Activated naive CD4-positive, alpha-beta T cell treated with anti-CD3 and anti-CD28 coated beads, Interleukin-2, amount 50 U/mL, for 72 hours (primary cell): ENCODE results near the gene CPSF3. TPM values are rescaled to one million over a fixed set of nuclear protein-coding genes. Genes with fewer than 3 reads are reported as not detected.
"Not testable (repeated sequence)": the region's sequence is repeated elsewhere in the genome, so short reads cannot be mapped to it uniquely, and the experiment has no call there.

Experiments used
- ATAC-seq, 2 donors: fragments of 150-1000 bp; cut with Tn5 transposase; 2 replicates each; pipeline ENCODE4 v1.10.0; 2021; ENCODE audit warnings: mild to moderate bottlenecking in 2 of 2, moderate library complexity in 2 of 2
- DNase-seq, 2 donors: peaks; one replicate each; pipeline ENCODE4 v3.0.0; 2021 to 2022; ENCODE audit warnings: low spot score in 2 of 2
- H3K27ac Mint-ChIP-seq, 2 donors: one replicate each; pipeline ENCODE4 v1.8.0; 2022; ENCODE audit warnings: mild to moderate bottlenecking in 2 of 2, mixed read lengths in 2 of 2
- H3K36me3 Mint-ChIP-seq, 2 donors: one replicate each; pipeline ENCODE4 v1.8.0; 2022; ENCODE audit warnings: mixed read lengths in 2 of 2
- H3K9me3 Mint-ChIP-seq, 2 donors: one replicate each; pipeline ENCODE4 v1.8.0; 2022; ENCODE audit warnings: mixed read lengths in 2 of 2
- total RNA-seq, 2 donors: library from RNA; stranded (reverse); gene quantifications; one replicate each; pipeline ENCODE4 v1.2.3, GENCODE V29; 2022

CPSF3 gene
- total RNA-seq, 2 donors from 2014 or later = 55.8 to 63.3 TPM

- peaks cover 6 to 23% of the 10 kb centered on the region in 2 donors for H3K36me3 Mint-ChIP-seq
- DNase-seq, H3K9me3 Mint-ChIP-seq, ATAC-seq, H3K27ac Mint-ChIP-seq: not testable (repeated sequence)
Measured at GRCh38 chr2:9513946-9514345, 90.5 kb downstream of the CPSF3 start.

GRCh38 chr2:9517118-9517782 lies 93.8 kb downstream of the CPSF3 start:
- ATAC-seq (no peak), DNase-seq (no peak)
- Mint-ChIP-seq H3K36me3 (peaks cover 6 to 28% of the 10 kb centered on the region in 2 donors), H3K27ac (peak overlapping the region in 1 of 2 donors; percentile 22), H3K9me3 (no peaks in the 10 kb centered on the region)

- DNase-seq = no peak
- Mint-ChIP-seq H3K9me3 (no peaks in the 10 kb centered on the region), H3K27ac (no peak overlapping the region), H3K36me3 (peaks cover 6 to 27% of the 10 kb centered on the region in 2 donors)
- ATAC-seq = no peak
Measured at GRCh38 chr2:9518163-9518562, 94.7 kb downstream of the CPSF3 start.

GRCh38 chr2:9518780-9519179 lies 95.3 kb downstream of the CPSF3 start:
- H3K27ac Mint-ChIP-seq = peak overlapping the region in 1 of 2 donors; percentile 74
- ATAC-seq (no peak), DNase-seq (no peak)
- no peaks in the 10 kb centered on the region for H3K9me3 Mint-ChIP-seq
- peaks cover 6 to 22% of the 10 kb centered on the region in 2 donors for H3K36me3 Mint-ChIP-seq

GRCh38 chr2:9519250-9519649 lies 95.8 kb downstream of the CPSF3 start:
- Mint-ChIP-seq H3K27ac (peak overlapping the region; percentile 33 to 46), H3K36me3 (peaks cover 6 to 22% of the 10 kb centered on the region in 2 donors), H3K9me3 (no peaks in the 10 kb centered on the region)
- ATAC-seq (peak in 1 of 2 donors; percentile 45), DNase-seq (no peak)

Other genes starting within 250 kb of the CPSF3 start
- 1 to 10 TPM in 1 of 2 donors, under 1 TPM in 1; 0.09 to 1.0 TPM for gene ASAP2, start 216.8 kb upstream of the CPSF3 start, total RNA-seq
- 100 to 1,000 TPM; 101 to 173 TPM for gene ITGB1BP1, start 126 bp upstream of the CPSF3 start, total RNA-seq
- 10 to 100 TPM; 65.8 TPM for gene IAH1, start 50.9 kb downstream of the CPSF3 start, total RNA-seq
- 10 to 100 TPM; 14.4 to 36.5 TPM for gene ADAM17, start 132.2 kb downstream of the CPSF3 start, total RNA-seq
- gene YWHAQ, start 207.3 kb downstream of the CPSF3 start, total RNA-seq = 100 to 1,000 TPM; 225 to 256 TPM